A549 (cell line): ENCODE measurements around the gene ZNF407. TPM values are rescaled to one million over a fixed set of nuclear protein-coding genes. Genes with fewer than 3 reads are reported as not detected.

Experiments
- ATAC-seq, 2 experiments: fragments of 200-7000 bp in 1 of 2; fragments of >200 bp in 1 of 2; cut with Nextera tagmentation in 1 of 2; cut with Tn5 transposase in 1 of 2; 3 replicates each; pipeline versions ENCODE4 v1.8.0 to v1.9.1; 2018 to 2020; ENCODE audit warnings: mild to moderate bottlenecking in 1 of 2, moderate library complexity in 1 of 2
- CTCF ChIA-PET: fragments of 300-600 bp; sonication (Branson Sonifier 250); formaldehyde crosslinking; extraction: SDS; loops from one replicate; lab custom pipeline; 2021; ENCODE audit warnings: antibody characterized with exemption, inconsistent platforms; lab: Yijun Ruan, JAX
- POLR2A ChIA-PET: fragments of 350-600 bp; formaldehyde crosslinking; extraction: SDS; loops from one replicate; lab custom pipeline; 2021; ENCODE audit warnings: antibody characterized with exemption, inconsistent platforms; lab: Yijun Ruan, JAX
- DNase-seq, 2 experiments: peaks; one replicate each; pipeline versions ENCODE4 v3.0.0 to v3.0.0-alpha.2; 2011 to 2016; ENCODE audit warnings: low read depth in 1 of 2, low spot score in 1 of 2
- FAIRE-seq: peaks from 2 replicates; lab custom pipeline; 2011; peaks lifted over from hg19 to GRCh38; lab: Jason Lieb, UNC
- H3K27ac ChIP-seq, 2 experiments: fragments of >200 bp; sonication (Bioruptor Twin); formaldehyde crosslinking; 3 replicates each; pipeline ENCODE4 v1.5.1; 2016 to 2017
- H3K4me1 ChIP-seq: fragments of >200 bp; sonication (Bioruptor Twin); formaldehyde crosslinking; 3 replicates; pipeline ENCODE4 v1.6.1; 2016
- H3K4me2 ChIP-seq: fragments of >200 bp; sonication (Bioruptor Twin); formaldehyde crosslinking; 3 replicates; pipeline ENCODE4 v1.6.1; 2016
- H3K4me3 ChIP-seq: fragments of >200 bp; sonication (Bioruptor Twin); formaldehyde crosslinking; 3 replicates; pipeline ENCODE4 v1.5.1; 2016
- H3K9me3 ChIP-seq: fragments of >200 bp; sonication (Bioruptor Twin); formaldehyde crosslinking; 3 replicates; pipeline ENCODE4 v1.6.1; 2016
- CBX8 ChIP-seq: fragments of 200-600 bp; sonication (generic); IDR thresholded peaks from 2 replicates; pipeline ENCODE4 v1.6.1; 2016
- CEBPB ChIP-seq, 2 experiments: fragments of >200 bp in 1 of 2; sonication (Bioruptor Twin) in 1 of 2; formaldehyde crosslinking in 1 of 2; IDR thresholded peaks; 2 replicates each; pipeline ENCODE4 v1.6.1; 2012 to 2016
- CHD2 ChIP-seq: fragments of 150-350 bp; IDR thresholded peaks from 2 replicates; pipeline ENCODE4 v1.6.1; 2014; ENCODE audit warnings: low read length; ENCODE audit not compliant: partially characterized antibody
- CHD4 ChIP-seq: fragments of 200-600 bp; sonication (generic); IDR thresholded peaks from 2 replicates; pipeline ENCODE4 v1.6.1; 2016; ENCODE audit warnings: antibody characterized with exemption, mild to moderate bottlenecking, borderline replicate concordance
- CTCF ChIP-seq: fragments of >200 bp; sonication (Bioruptor Twin); formaldehyde crosslinking; IDR thresholded peaks from 3 replicates; pipeline ENCODE4 v1.5.1; 2016
- E2F6 ChIP-seq: IDR thresholded peaks from 2 replicates; pipeline ENCODE4 v1.6.1; 2012; ENCODE audit warnings: low read depth, borderline replicate concordance
- EHF ChIP-seq: fragments of 250-450 bp; sonication (Bioruptor Pico); IDR thresholded peaks from 2 replicates; pipeline ENCODE4 v1.5.0; 2020; ENCODE audit warnings: mild to moderate bottlenecking
- FOSB ChIP-seq: fragments of 250-450 bp; sonication (Bioruptor Pico); IDR thresholded peaks from 2 replicates; pipeline ENCODE4 v1.5.0; 2020; ENCODE audit warnings: mild to moderate bottlenecking, moderate library complexity
- HMGXB4 ChIP-seq: fragments of 250-450 bp; sonication (Bioruptor Pico); IDR thresholded peaks from 2 replicates; pipeline ENCODE4 v1.5.0; 2021; ENCODE audit warnings: mild to moderate bottlenecking, moderate library complexity, borderline replicate concordance
- JUNB ChIP-seq: fragments of >200 bp; sonication (Bioruptor Twin); formaldehyde crosslinking; IDR thresholded peaks from 2 replicates; pipeline ENCODE4 v1.6.1; 2016
- KDM1A ChIP-seq: fragments of 200-600 bp; sonication (generic); IDR thresholded peaks from 2 replicates; pipeline ENCODE4 v1.6.1; 2016; ENCODE audit warnings: low read depth, mild to moderate bottlenecking
- KDM5A ChIP-seq: fragments of 200-600 bp; sonication (generic); IDR thresholded peaks from 2 replicates; pipeline ENCODE4 v1.6.1; 2016; ENCODE audit warnings: antibody characterized with exemption, mild to moderate bottlenecking
- MAFK ChIP-seq: fragments of 450-650 bp; IDR thresholded peaks from 2 replicates; pipeline ENCODE4 v1.6.1; 2014; ENCODE audit not compliant: partially characterized antibody
- MAZ ChIP-seq: fragments of 150-350 bp; IDR thresholded peaks from 2 replicates; pipeline ENCODE4 v1.6.1; 2014; ENCODE audit warnings: antibody characterized with exemption, low read depth, low read length, borderline replicate concordance
- PHF8 ChIP-seq: fragments of 200-600 bp; sonication (generic); IDR thresholded peaks from 2 replicates; pipeline ENCODE4 v1.6.1; 2016; ENCODE audit warnings: low read depth, mild to moderate bottlenecking, antibody characterized with exemption, moderate library complexity, borderline replicate concordance
- POLR2A ChIP-seq: IDR thresholded peaks from 2 replicates; pipeline ENCODE4 v1.6.1; 2012; ENCODE audit warnings: mild to moderate bottlenecking, low read length
- RAD21 ChIP-seq, 2 experiments: fragments of >200 bp in 1 of 2; sonication (Bioruptor Twin) in 1 of 2; formaldehyde crosslinking in 1 of 2; IDR thresholded peaks in 1 of 2; conservative IDR thresholded peaks in 1 of 2; 2 replicates in 1 of 2; 3 replicates in 1 of 2; pipeline ENCODE4 v1.6.1; 2012 to 2018; ENCODE audit warnings: inconsistent platforms in 1 of 2
- RARB ChIP-seq: fragments of 250-450 bp; sonication (Bioruptor Pico); IDR thresholded peaks from 2 replicates; pipeline ENCODE4 v1.8.0; 2021; ENCODE audit warnings: mild to moderate bottlenecking, moderate library complexity
- REST ChIP-seq: fragments of 200-600 bp; sonication (generic); IDR thresholded peaks from 2 replicates; pipeline ENCODE4 v1.6.1; 2016; ENCODE audit warnings: antibody characterized with exemption, mild to moderate bottlenecking, moderate library complexity
- RNF2 ChIP-seq: fragments of 200-600 bp; sonication (generic); IDR thresholded peaks from 2 replicates; pipeline ENCODE4 v1.6.1; 2016; ENCODE audit warnings: low read depth, mild to moderate bottlenecking, antibody characterized with exemption, moderate library complexity, borderline replicate concordance
- SMC3 ChIP-seq: fragments of >200 bp; sonication (Bioruptor Twin); formaldehyde crosslinking; IDR thresholded peaks from 3 replicates; pipeline ENCODE4 v1.6.1; 2018; ENCODE audit warnings: inconsistent platforms
- SREBF2 ChIP-seq: fragments of 450-650 bp; IDR thresholded peaks from 2 replicates; pipeline ENCODE4 v1.6.1; 2014; ENCODE audit warnings: mild to moderate bottlenecking, moderate library complexity
- TP53 ChIP-seq: fragments of 250-450 bp; sonication (Bioruptor Pico); IDR thresholded peaks from 2 replicates; pipeline ENCODE4 v1.5.0; 2021; ENCODE audit warnings: mild to moderate bottlenecking, moderate library complexity
- USF2 ChIP-seq: fragments of 450-650 bp; IDR thresholded peaks from 2 replicates; pipeline ENCODE4 v1.6.1; 2014; ENCODE audit warnings: antibody characterized with exemption
- ZC3H11A ChIP-seq: fragments of 450-650 bp; IDR thresholded peaks from 2 replicates; pipeline ENCODE4 v1.6.1; 2014; ENCODE audit warnings: antibody characterized with exemption, mild to moderate bottlenecking
- ZNF302 ChIP-seq: fragments of 250-450 bp; sonication (Bioruptor Pico); IDR thresholded peaks from 2 replicates; pipeline ENCODE4 v1.9.0; 2021; ENCODE audit warnings: inconsistent platforms, mild to moderate bottlenecking, moderate library complexity
- ZSCAN20 ChIP-seq: fragments of 250-450 bp; sonication (Bioruptor Pico); IDR thresholded peaks from 2 replicates; pipeline ENCODE4 v1.8.0; 2022; ENCODE audit warnings: mild to moderate bottlenecking, moderate library complexity
- WGBS: methylation state at CpG from one replicate; pipeline ENCODE4 v1.1.6; 2017; ENCODE audit errors: missing lambda C conversion rate; 5-methylcytosine and 5-hydroxymethylcytosine counted together
- polyA plus RNA-seq, 4 experiments: library from polyadenylated mRNA; depleted of rRNA in 3 of 4; stranded (reverse); fragments of >200 nt; fragmentation: RNase III in 1 of 4; extraction: RNeasy Plus Mini Kit Qiagen cat#74134 plus additional on column Dnase treatment in 1 of 4; gene quantifications; 2 replicates in 3 of 4; 3 replicates in 1 of 4; pipeline ENCODE4 v1.2.3, GENCODE V29; 2011 to 2017

Gene ZNF407
- polyA plus RNA-seq, 2 of the 4 experiments (the other 2 are of a cell fraction): 2.5 to 3.0 TPM

GRCh38 chr18:74654638-74655037 lies 57.0 kb downstream of the ZNF407 start:
- ATAC-seq: no peak
- 53% methylated on average over 2 of the region's 2 CpGs for WGBS
- Histone ChIP-seq H3K4me3 (no peak overlapping the region), H3K9me3 (no peaks in the 10 kb centered on the region), H3K27ac (no peak overlapping the region), H3K4me1 (no peaks in the 10 kb centered on the region), H3K4me2 (no peak overlapping the region)
- DNase-seq: peak in 1 of 2 experiments; percentile 1
- no peak for FAIRE-seq
- CTCF ChIA-PET: interaction anchor here (1.3 to 3.1 kb wide), 2 partner anchors 8 to 387 kb away, joined by 4 to 12 read pairs; no protein-coding TSS in a partner anchor
- POLR2A ChIA-PET: no interaction called here
- TF ChIP-seq MAFK (no peak), HMGXB4 (CRISPR knock-in tag) (no peak), RAD21 (conservative IDR thresholded peaks at IDR 0.05 in 1 of 2, IDR thresholded peaks at IDR 0.05 in 1 of 2) (peak; percentile 47 to 61), USF2 (no peak), POLR2A (no peak), RARB (CRISPR knock-in tag) (no peak), KDM1A (no peak), KDM5A (no peak), SREBF2 (no peak), ZC3H11A (no peak), CEBPB (IDR thresholded peaks at IDR 0.05) (no peak), SMC3 (peak; percentile 30; the same call in 1 of the 3 replicates), CTCF (peak; percentile 30; the same call in 2 of the 3 replicates)

GRCh38 chr18:74661008-74661407 lies 63.3 kb downstream of the ZNF407 start:
- 59% methylated on average over 2 of the region's 2 CpGs for WGBS
- Histone ChIP-seq H3K4me3 (no peak overlapping the region), H3K4me2 (no peak overlapping the region), H3K9me3 (no peaks in the 10 kb centered on the region), H3K27ac (no peak overlapping the region), H3K4me1 (no peaks in the 10 kb centered on the region)
- CTCF ChIA-PET: interaction anchor here (1.0 to 3.6 kb wide), 2 partner anchors 8 to 303 kb away, joined by 4 to 12 read pairs; no protein-coding TSS in a partner anchor
- FAIRE-seq (no peak), ATAC-seq (no peak), DNase-seq (no peak)
- POLR2A ChIA-PET: no interaction called here
- TF ChIP-seq RNF2: no peak
- no peak for TF ChIP-seq ZSCAN20 (CRISPR knock-in tag)
- no peak for TF ChIP-seq CHD4
- TF ChIP-seq CHD2: no peak
- no peak for TF ChIP-seq KDM1A
- TF ChIP-seq JUNB: no peak
- TF ChIP-seq REST: no peak
- TF ChIP-seq TP53 (CRISPR knock-in tag): no peak
- no peak for TF ChIP-seq CBX8
- no peak for TF ChIP-seq RARB (CRISPR knock-in tag)
- no peak for TF ChIP-seq SMC3
- TF ChIP-seq CEBPB (IDR thresholded peaks at IDR 0.05): no peak
- TF ChIP-seq FOSB (CRISPR knock-in tag): no peak
- TF ChIP-seq ZNF302 (CRISPR knock-in tag): no peak
- no peak for TF ChIP-seq CTCF
- no peak for TF ChIP-seq EHF (CRISPR knock-in tag)
- no peak for TF ChIP-seq E2F6
- TF ChIP-seq PHF8: no peak
- TF ChIP-seq MAZ: no peak
